GM12878 (cell line): Measurements from ENCODE around the gene ZIC1.

Experiments used
- CBFB ChIP-seq: IDR thresholded peaks from 2 replicates; pipeline ENCODE4 v1.6.1; 2016; ENCODE audit warnings: antibody characterized with exemption, low read depth
- CHD4 ChIP-seq: fragments of 200-600 bp; sonication (generic); IDR thresholded peaks from 2 replicates; pipeline ENCODE4 v1.6.1; 2016; ENCODE audit warnings: mild to moderate bottlenecking
- CTCF ChIP-seq, 3 experiments: IDR thresholded peaks in 2 of 3; conservative IDR thresholded peaks in 1 of 3; 2 replicates each; pipeline ENCODE4 v1.5.1; 2011; ENCODE audit warnings: low read depth in 3 of 3, low read length in 3 of 3, mild to moderate bottlenecking in 3 of 3, control low read depth in 2 of 3, moderate library complexity in 2 of 3, inconsistent platforms in 1 of 3, mixed read lengths in 1 of 3; ENCODE audit not compliant: control insufficient read depth in 2 of 3, insufficient read depth in 1 of 3; ENCODE audit errors: extremely low read depth in 1 of 3
- EED ChIP-seq: sonication (generic); IDR thresholded peaks from 2 replicates; pipeline ENCODE4 v1.6.1; 2016; ENCODE audit warnings: antibody characterized with exemption, low read depth
- EP300 ChIP-seq, 2 experiments: fragments of 150-350 bp in 1 of 2; IDR thresholded peaks; 2 replicates each; pipeline ENCODE4 v1.6.1; 2011 to 2012; ENCODE audit warnings: low read depth in 2 of 2, low read length in 2 of 2, borderline replicate concordance in 1 of 2, improper control_type of control experiment in 1 of 2, inconsistent platforms in 1 of 2; ENCODE audit not compliant: control insufficient read depth in 1 of 2
- NFIC ChIP-seq: IDR thresholded peaks from 2 replicates; pipeline ENCODE4 v1.6.1; 2012; ENCODE audit warnings: low read depth, mild to moderate bottlenecking, inconsistent platforms, low read length, moderate library complexity
- POLR2A ChIP-seq: IDR thresholded peaks from 2 replicates; pipeline ENCODE4 v1.6.1; 2011; ENCODE audit warnings: low read depth, mild to moderate bottlenecking, low read length
- REST ChIP-seq: IDR thresholded peaks from 2 replicates; pipeline ENCODE4 v1.6.1; 2012; ENCODE audit warnings: mild to moderate bottlenecking, low read depth, low read length
- TARDBP ChIP-seq: IDR thresholded peaks from 2 replicates; pipeline ENCODE4 v1.6.1; 2016; ENCODE audit warnings: borderline replicate concordance
- TF ChIP-seq, protein P1 (sequence below): IDR thresholded peaks from 2 replicates; pipeline ENCODE4 v1.6.1; 2011; ENCODE audit warnings: borderline replicate concordance, low read depth, mild to moderate bottlenecking, moderate library complexity, mixed read lengths, low read length; ENCODE audit not compliant: insufficient read depth; ENCODE audit errors: extremely low read length

DNA sequence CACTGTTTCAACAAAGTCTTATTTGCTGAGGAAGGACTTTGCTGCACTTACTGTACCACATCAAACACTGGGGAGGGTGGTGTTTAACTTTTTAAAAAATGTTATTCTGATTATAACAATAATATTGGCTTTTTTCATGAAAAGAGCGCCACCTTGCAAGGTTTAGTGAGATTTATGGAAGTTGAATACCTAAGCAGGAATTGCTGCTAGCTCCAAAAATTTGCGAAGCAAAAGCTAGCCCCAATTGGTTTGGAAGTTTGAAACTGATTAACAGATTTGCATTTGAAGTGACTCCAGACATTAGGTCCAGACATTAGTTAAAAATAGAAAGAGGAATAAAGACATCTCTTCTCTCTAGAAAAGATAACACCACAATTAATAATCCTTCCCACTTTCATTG is 6.7 kb downstream of the ZIC1 start:
- TF ChIP-seq CHD4 (no peak), TARDBP (no peak), POLR2A (no peak), CTCF (IDR thresholded peaks at IDR 0.05 in 2 of 3, conservative IDR thresholded peaks at IDR 0.05 in 1 of 3; ENCODE audit: control insufficient read depth in 2 of 3, extremely low read depth in 1 of 3, insufficient read depth in 1 of 3, low read depth in 3 of 3, low read length in 3 of 3) (no peak), CBFB (no peak), EED (no peak), REST (no peak), EP300 (IDR thresholded peaks at IDR 0.05; ENCODE audit: borderline replicate concordance in 1 of 2, control insufficient read depth in 1 of 2, low read depth in 2 of 2, low read length in 2 of 2) (no peak), NFIC (no peak)
- TF ChIP-seq, protein P1, sequence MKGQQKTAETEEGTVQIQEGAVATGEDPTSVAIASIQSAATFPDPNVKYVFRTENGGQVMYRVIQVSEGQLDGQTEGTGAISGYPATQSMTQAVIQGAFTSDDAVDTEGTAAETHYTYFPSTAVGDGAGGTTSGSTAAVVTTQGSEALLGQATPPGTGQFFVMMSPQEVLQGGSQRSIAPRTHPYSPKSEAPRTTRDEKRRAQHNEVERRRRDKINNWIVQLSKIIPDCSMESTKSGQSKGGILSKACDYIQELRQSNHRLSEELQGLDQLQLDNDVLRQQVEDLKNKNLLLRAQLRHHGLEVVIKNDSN: no peak
